ENCODE measurements around the gene TMPRSS7.

TMPRSS7 gene

GRCh38 chr3:112078125-112079083 is 43.9 kb downstream of the TMPRSS7 start:
- TF ChIP-seq, protein P1, sequence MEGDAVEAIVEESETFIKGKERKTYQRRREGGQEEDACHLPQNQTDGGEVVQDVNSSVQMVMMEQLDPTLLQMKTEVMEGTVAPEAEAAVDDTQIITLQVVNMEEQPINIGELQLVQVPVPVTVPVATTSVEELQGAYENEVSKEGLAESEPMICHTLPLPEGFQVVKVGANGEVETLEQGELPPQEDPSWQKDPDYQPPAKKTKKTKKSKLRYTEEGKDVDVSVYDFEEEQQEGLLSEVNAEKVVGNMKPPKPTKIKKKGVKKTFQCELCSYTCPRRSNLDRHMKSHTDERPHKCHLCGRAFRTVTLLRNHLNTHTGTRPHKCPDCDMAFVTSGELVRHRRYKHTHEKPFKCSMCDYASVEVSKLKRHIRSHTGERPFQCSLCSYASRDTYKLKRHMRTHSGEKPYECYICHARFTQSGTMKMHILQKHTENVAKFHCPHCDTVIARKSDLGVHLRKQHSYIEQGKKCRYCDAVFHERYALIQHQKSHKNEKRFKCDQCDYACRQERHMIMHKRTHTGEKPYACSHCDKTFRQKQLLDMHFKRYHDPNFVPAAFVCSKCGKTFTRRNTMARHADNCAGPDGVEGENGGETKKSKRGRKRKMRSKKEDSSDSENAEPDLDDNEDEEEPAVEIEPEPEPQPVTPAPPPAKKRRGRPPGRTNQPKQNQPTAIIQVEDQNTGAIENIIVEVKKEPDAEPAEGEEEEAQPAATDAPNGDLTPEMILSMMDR (IDR thresholded peaks at IDR 0.05), result no peak

GRCh38 chr3:112083239-112083638 is 48.7 kb downstream of the TMPRSS7 start:
- Histone ChIP-seq H3K9ac (no peak overlapping the region), H3K27me3 (ENCODE audit: control insufficient read depth, insufficient read depth, low read length) (no peaks in the 10 kb centered on the region), H3K27ac (no peak overlapping the region), H3K4me2 (ENCODE audit: low read length) (no peak overlapping the region), H3K4me3 (ENCODE audit: low read depth, low read length) (no peak overlapping the region), H3K9me3 (ENCODE audit: control insufficient read depth, low read length) (no peaks in the 10 kb centered on the region), H3K36me3 (ENCODE audit: control insufficient read depth, insufficient read depth, low read length) (no peaks in the 10 kb centered on the region), H2AFZ (no peak overlapping the region), H3K79me2 (no peaks in the 10 kb centered on the region), H3K4me1 (no peaks in the 10 kb centered on the region)
- TF ChIP-seq, protein P1 (IDR thresholded peaks at IDR 0.05), result no peak

More at GRCh38 chr3:112078125-112079083, 43.9 kb downstream of the TMPRSS7 start:
- no peaks in the 10 kb centered on the region for H3K79me2 ChIP-seq
- no peak overlapping the region for H3K27ac ChIP-seq
- no peaks in the 10 kb centered on the region for H3K36me3 ChIP-seq (ENCODE audit: control insufficient read depth, insufficient read depth, low read length)
- no peaks in the 10 kb centered on the region for H3K4me1 ChIP-seq
- no peak overlapping the region for H3K9ac ChIP-seq
- no peaks in the 10 kb centered on the region for H3K9me3 ChIP-seq (ENCODE audit: control insufficient read depth, low read length)
- no peak overlapping the region for H3K4me3 ChIP-seq (ENCODE audit: low read depth, low read length)
- H2AFZ ChIP-seq, result no peak overlapping the region
- no peaks in the 10 kb centered on the region for H3K27me3 ChIP-seq (ENCODE audit: control insufficient read depth, insufficient read depth, low read length)
- no peak overlapping the region for H3K4me2 ChIP-seq (ENCODE audit: low read length)

DNA sequence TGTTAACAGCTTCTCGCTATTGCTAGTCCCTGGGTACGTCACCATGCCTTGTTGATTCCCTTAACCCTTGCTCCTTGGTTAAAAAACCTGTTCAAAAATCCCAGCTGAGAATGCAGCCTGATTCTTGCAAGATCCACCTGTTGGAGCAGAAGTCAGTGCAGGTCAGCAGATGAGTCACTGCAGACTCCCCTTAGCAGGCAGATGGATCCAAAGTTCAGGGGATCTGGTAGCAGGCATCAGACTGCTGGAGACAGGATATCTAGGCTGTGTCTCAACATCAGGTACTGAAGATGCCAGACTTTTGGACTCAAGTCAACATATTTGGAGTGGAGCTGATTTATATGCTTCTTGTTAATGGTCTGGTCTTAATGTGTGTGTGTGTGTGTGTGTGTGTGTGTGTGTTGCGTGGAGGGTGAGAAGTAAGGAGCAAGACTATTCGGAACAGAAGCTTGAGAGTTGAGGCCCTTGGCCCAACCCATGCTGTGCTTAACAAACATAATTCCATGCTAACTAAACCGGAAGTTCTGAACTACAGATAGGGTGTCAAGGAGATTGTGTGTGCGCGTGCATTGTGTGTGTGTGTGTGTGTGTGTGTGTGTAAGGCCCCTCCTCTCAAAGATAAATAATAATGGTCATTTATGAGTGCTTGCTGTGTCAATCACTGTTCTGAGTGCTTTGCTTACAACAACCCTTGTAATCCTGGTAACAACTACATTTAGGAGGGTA is 50.6 kb downstream of the TMPRSS7 start:
- Histone ChIP-seq H3K4me1 (no peaks in the 10 kb centered on the region), H3K4me3 (ENCODE audit: low read depth, low read length) (no peak overlapping the region), H3K9me3 (ENCODE audit: control insufficient read depth, low read length) (no peaks in the 10 kb centered on the region), H2AFZ (no peak overlapping the region), H3K79me2 (no peaks in the 10 kb centered on the region), H3K36me3 (ENCODE audit: control insufficient read depth, insufficient read depth, low read length) (no peaks in the 10 kb centered on the region), H3K27ac (no peak overlapping the region), H3K27me3 (ENCODE audit: control insufficient read depth, insufficient read depth, low read length) (no peaks in the 10 kb centered on the region), H3K9ac (no peak overlapping the region), H3K4me2 (ENCODE audit: low read length) (no peak overlapping the region)
- TF ChIP-seq, protein P1 (IDR thresholded peaks at IDR 0.05), result no peak

GRCh38 chr3:112085735-112086075 is 51.2 kb downstream of the TMPRSS7 start:
- no peak overlapping the region for H3K9ac ChIP-seq
- no peaks in the 10 kb centered on the region for H3K27me3 ChIP-seq (ENCODE audit: control insufficient read depth, insufficient read depth, low read length)
- peak overlapping the region; percentile 80 for H3K4me2 ChIP-seq (ENCODE audit: low read length)
- peak overlapping the region; percentile 80 for H2AFZ ChIP-seq
- no peaks in the 10 kb centered on the region for H3K79me2 ChIP-seq
- no peak overlapping the region for H3K27ac ChIP-seq
- no peaks in the 10 kb centered on the region for H3K9me3 ChIP-seq (ENCODE audit: control insufficient read depth, low read length)
- no peaks in the 10 kb centered on the region for H3K36me3 ChIP-seq (ENCODE audit: control insufficient read depth, insufficient read depth, low read length)
- H3K4me3 ChIP-seq (ENCODE audit: low read depth, low read length), result peak overlapping the region; percentile 49
- TF ChIP-seq, protein P1 (IDR thresholded peaks at IDR 0.05), result no peak
- no peaks in the 10 kb centered on the region for H3K4me1 ChIP-seq

Data from parathyroid adenoma (tissue), 2 donors.